GM19467 (cell line): ENCODE results near the gene TANGO2.

Source experiments
- ATAC-seq: cut with Tn5 transposase; IDR thresholded peaks from one replicate; pipeline ENCODE4 v1.9.1; 2021; ENCODE audit warnings: mild to moderate bottlenecking, moderate library complexity; ENCODE audit not compliant: unreplicated experiment

TANGO2 gene

GRCh38 chr22:20083157-20083890 lies 62.4 kb downstream of the TANGO2 start:
- ATAC-seq, result no peak

GRCh38 chr22:20083891-20084546 lies 63.1 kb downstream of the TANGO2 start:
- ATAC-seq, result no peak

GRCh38 chr22:20084547-20085413 lies 63.9 kb downstream of the TANGO2 start:
- ATAC-seq, result no peak

GRCh38 chr22:20085651-20086050 lies 64.7 kb downstream of the TANGO2 start:
- ATAC-seq, result no peak

GRCh38 chr22:20086101-20086599 lies 65.2 kb downstream of the TANGO2 start:
- no peak for ATAC-seq

- ATAC-seq, result no peak
Observed at GRCh38 chr22:20086763-20087162, 65.9 kb downstream of the TANGO2 start.

- ATAC-seq, result no peak
Observed at GRCh38 chr22:20087319-20088262, 66.7 kb downstream of the TANGO2 start.

- no peak for ATAC-seq
Observed at GRCh38 chr22:20088263-20088648, 67.3 kb downstream of the TANGO2 start.

- no peak for ATAC-seq
Observed at GRCh38 chr22:20089226-20089976, 68.5 kb downstream of the TANGO2 start.

GRCh38 chr22:20089977-20090729 lies 69.2 kb downstream of the TANGO2 start:
- ATAC-seq, result no peak

- no peak for ATAC-seq
Observed at GRCh38 chr22:20090730-20091240, 69.9 kb downstream of the TANGO2 start.

GRCh38 chr22:20091690-20092476 lies 71.0 kb downstream of the TANGO2 start:
- no peak for ATAC-seq

GRCh38 chr22:20092477-20092854 lies 71.6 kb downstream of the TANGO2 start:
- no peak for ATAC-seq

- ATAC-seq, result no peak
Observed at GRCh38 chr22:20093418-20094196, 72.7 kb downstream of the TANGO2 start.

- no peak for ATAC-seq
Observed at GRCh38 chr22:20094197-20094807, 73.4 kb downstream of the TANGO2 start.

- no peak for ATAC-seq
Observed at GRCh38 chr22:20095521-20095920, 74.6 kb downstream of the TANGO2 start.
